Measurements from ENCODE around the gene OR4K13.

The OR4K13 gene

DNA sequence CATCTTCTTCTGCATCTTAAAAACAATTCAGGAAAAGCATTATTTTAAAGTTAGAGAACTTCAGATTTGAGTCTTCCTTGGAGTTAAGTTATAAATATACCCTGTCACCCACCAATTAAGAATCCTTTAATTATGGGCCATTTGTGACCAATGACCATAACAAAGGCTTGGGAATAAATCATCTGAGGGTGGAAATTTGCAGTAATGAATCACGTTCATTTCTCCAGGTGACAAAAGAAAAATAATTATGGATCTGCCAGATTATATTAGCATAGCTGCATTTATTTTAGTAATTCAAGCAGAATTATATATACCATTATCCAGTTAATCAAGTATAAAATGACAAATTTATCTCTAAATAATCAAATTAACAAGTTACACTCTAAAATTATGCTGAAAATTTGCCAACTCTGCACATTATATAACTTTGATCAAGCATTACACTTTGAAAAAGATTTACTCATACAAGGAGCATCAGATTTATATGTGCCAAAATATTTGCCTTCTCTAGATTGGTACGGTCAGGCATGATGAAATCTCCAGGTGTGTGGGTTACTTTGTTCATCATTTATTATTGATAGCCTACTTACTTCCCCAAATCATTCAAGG is 16.5 kb downstream of the OR4K13 start, which contains the start of gene OR4K14:
TSS of gene OR4K14 (minus strand) at position 51 of the 609 bp plus-strand sequence. CDS start 4,114 bp downstream, outside the sequence.
- no peaks in the 10 kb centered on the region for H3K4me1 ChIP-seq (ENCODE audit: low read length)
- no peaks in the 10 kb centered on the region for H3K9me3 ChIP-seq (replicated peaks; ENCODE audit: insufficient read depth, low read length)
- no peak within 1 kb of the TSS for H3K4me3 ChIP-seq (ENCODE audit: low read length)

DNA sequence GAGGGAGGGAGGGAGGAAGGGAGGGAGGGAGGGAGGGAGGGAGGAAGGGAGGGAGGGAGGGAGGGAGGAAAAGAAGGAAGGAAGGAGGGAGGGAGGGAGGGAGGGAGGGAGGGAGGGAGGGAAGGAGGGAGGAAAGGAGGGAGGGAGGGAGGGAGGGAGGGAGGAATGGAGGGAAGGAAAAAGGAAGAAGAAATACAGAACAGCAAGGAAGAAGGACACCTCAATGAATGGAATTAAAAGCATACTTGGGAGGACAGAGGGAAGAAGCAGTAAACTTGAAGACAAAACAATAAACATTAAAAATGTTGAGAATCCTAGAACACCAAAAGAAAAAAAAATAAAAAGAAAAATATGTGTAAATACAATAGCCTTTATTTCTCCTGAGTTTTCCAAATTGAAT is 27.7 kb downstream of the OR4K13 start:
- H3K27me3 ChIP-seq (replicated peaks; ENCODE audit: insufficient read depth, low read length), result no peaks in the 10 kb centered on the region
- H3K79me2 ChIP-seq (ENCODE audit: low read length), result no peaks in the 10 kb centered on the region
- no peaks in the 10 kb centered on the region for H4K20me1 ChIP-seq (ENCODE audit: insufficient read depth, low read length)
- no peak overlapping the region for H3K4me2 ChIP-seq (ENCODE audit: low read depth, low read length)
- H3F3A ChIP-seq (ENCODE audit: insufficient read depth, low read length), result no peaks in the 10 kb centered on the region
- H3K4me3 ChIP-seq (ENCODE audit: low read length), result no peak overlapping the region
- H3K9me2 ChIP-seq (replicated peaks; ENCODE audit: insufficient read depth, low read length), result no peaks in the 10 kb centered on the region
- no peak overlapping the region for H2AFZ ChIP-seq (ENCODE audit: low read length)
- no peak for DNase-seq
- no peak for TF ChIP-seq EZH2 (optimal IDR thresholded peaks at IDR 0.05; ENCODE audit: low read depth, low read length)
- TF ChIP-seq, protein P1, sequence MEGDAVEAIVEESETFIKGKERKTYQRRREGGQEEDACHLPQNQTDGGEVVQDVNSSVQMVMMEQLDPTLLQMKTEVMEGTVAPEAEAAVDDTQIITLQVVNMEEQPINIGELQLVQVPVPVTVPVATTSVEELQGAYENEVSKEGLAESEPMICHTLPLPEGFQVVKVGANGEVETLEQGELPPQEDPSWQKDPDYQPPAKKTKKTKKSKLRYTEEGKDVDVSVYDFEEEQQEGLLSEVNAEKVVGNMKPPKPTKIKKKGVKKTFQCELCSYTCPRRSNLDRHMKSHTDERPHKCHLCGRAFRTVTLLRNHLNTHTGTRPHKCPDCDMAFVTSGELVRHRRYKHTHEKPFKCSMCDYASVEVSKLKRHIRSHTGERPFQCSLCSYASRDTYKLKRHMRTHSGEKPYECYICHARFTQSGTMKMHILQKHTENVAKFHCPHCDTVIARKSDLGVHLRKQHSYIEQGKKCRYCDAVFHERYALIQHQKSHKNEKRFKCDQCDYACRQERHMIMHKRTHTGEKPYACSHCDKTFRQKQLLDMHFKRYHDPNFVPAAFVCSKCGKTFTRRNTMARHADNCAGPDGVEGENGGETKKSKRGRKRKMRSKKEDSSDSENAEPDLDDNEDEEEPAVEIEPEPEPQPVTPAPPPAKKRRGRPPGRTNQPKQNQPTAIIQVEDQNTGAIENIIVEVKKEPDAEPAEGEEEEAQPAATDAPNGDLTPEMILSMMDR (IDR thresholded peaks at IDR 0.05; ENCODE audit: low read length), result no peak
- no peak for TF ChIP-seq EZH2phosphoT487 (IDR thresholded peaks at IDR 0.05; ENCODE audit: low read length)
- no peaks in the 10 kb centered on the region for H3K36me3 ChIP-seq (replicated peaks; ENCODE audit: insufficient read depth, low read length)
- H3K4me1 ChIP-seq (ENCODE audit: low read length), result no peaks in the 10 kb centered on the region
- H3K9me3 ChIP-seq (replicated peaks; ENCODE audit: insufficient read depth, low read length), result no peaks in the 10 kb centered on the region
- no peak overlapping the region for H3K9ac ChIP-seq (ENCODE audit: low read length)
- no peak overlapping the region for H3K27ac ChIP-seq (ENCODE audit: low read length)

More for the DNA sequence above, 16.5 kb downstream of the OR4K13 start, which contains the start of gene OR4K14:
- Histone ChIP-seq H3K27me3 (replicated peaks; ENCODE audit: insufficient read depth, low read length) (no peaks in the 10 kb centered on the region), H3K9ac (ENCODE audit: low read length) (no peak within 1 kb of the TSS), H3K9me2 (replicated peaks; ENCODE audit: insufficient read depth, low read length) (no peaks in the 10 kb centered on the region), H3K36me3 (replicated peaks; ENCODE audit: insufficient read depth, low read length) (no peaks in the 10 kb centered on the region), H2AFZ (ENCODE audit: low read length) (no peak within 1 kb of the TSS), H3K27ac (ENCODE audit: low read length) (no peak within 1 kb of the TSS), H3K79me2 (ENCODE audit: low read length) (no peaks in the 10 kb centered on the region), H3K4me2 (ENCODE audit: low read depth, low read length) (no peak within 1 kb of the TSS), H3F3A (ENCODE audit: insufficient read depth, low read length) (no peaks in the 10 kb centered on the region), H4K20me1 (ENCODE audit: insufficient read depth, low read length) (no peaks in the 10 kb centered on the region)
- no peak for DNase-seq
- TF ChIP-seq EZH2phosphoT487 (IDR thresholded peaks at IDR 0.05; ENCODE audit: low read length) (no peak), EZH2 (optimal IDR thresholded peaks at IDR 0.05; ENCODE audit: low read depth, low read length) (no peak)
- TF ChIP-seq, protein P1 (IDR thresholded peaks at IDR 0.05; ENCODE audit: low read length), result no peak

DNA sequence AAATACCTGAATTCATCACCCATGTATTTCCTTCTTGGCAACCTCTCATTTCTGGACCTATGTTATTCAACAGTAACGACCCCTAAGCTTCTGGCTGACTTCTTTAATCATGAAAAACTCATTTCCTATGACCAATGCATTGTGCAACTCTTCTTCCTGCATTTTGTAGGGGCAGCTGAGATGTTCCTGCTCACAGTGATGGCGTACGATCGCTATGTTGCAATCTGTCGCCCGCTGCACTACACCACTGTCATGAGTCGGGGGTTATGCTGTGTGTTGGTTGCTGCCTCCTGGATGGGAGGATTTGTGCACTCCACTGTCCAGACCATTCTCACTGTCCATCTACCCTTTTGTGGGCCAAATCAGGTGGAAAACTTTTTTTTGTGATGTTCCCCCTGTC is 33.5 kb downstream of the OR4K13 start:
- Histone ChIP-seq H3K4me2 (ENCODE audit: low read depth, low read length) (no peak overlapping the region), H3K4me1 (ENCODE audit: low read length) (no peaks in the 10 kb centered on the region), H3K4me3 (ENCODE audit: low read length) (no peak overlapping the region), H3K27me3 (replicated peaks; ENCODE audit: insufficient read depth, low read length) (no peaks in the 10 kb centered on the region), H3K27ac (ENCODE audit: low read length) (no peak overlapping the region), H4K20me1 (ENCODE audit: insufficient read depth, low read length) (no peaks in the 10 kb centered on the region), H3K9me3 (replicated peaks; ENCODE audit: insufficient read depth, low read length) (no peaks in the 10 kb centered on the region), H3K36me3 (replicated peaks; ENCODE audit: insufficient read depth, low read length) (no peaks in the 10 kb centered on the region), H2AFZ (ENCODE audit: low read length) (no peak overlapping the region), H3F3A (ENCODE audit: insufficient read depth, low read length) (no peaks in the 10 kb centered on the region), H3K9me2 (replicated peaks; ENCODE audit: insufficient read depth, low read length) (no peaks in the 10 kb centered on the region), H3K79me2 (ENCODE audit: low read length) (no peaks in the 10 kb centered on the region), H3K9ac (ENCODE audit: low read length) (no peak overlapping the region)
- no peak for DNase-seq
- TF ChIP-seq, protein P1 (IDR thresholded peaks at IDR 0.05; ENCODE audit: low read length), result no peak
- TF ChIP-seq EZH2phosphoT487 (IDR thresholded peaks at IDR 0.05; ENCODE audit: low read length) (no peak), EZH2 (optimal IDR thresholded peaks at IDR 0.05; ENCODE audit: low read depth, low read length) (no peak)

Data from MM.1S (cell line).